ENCODE data around the gene SMAD6. TPM values are rescaled to one million over a fixed set of nuclear protein-coding genes. Genes with fewer than 3 reads are reported as not detected.
A peak's percentile ranks its signal among the peaks of the same experiment; 100 is the strongest.

Gene SMAD6
- total RNA-seq, 1 experiment from 2014 or later, result 19.9 TPM

DNA sequence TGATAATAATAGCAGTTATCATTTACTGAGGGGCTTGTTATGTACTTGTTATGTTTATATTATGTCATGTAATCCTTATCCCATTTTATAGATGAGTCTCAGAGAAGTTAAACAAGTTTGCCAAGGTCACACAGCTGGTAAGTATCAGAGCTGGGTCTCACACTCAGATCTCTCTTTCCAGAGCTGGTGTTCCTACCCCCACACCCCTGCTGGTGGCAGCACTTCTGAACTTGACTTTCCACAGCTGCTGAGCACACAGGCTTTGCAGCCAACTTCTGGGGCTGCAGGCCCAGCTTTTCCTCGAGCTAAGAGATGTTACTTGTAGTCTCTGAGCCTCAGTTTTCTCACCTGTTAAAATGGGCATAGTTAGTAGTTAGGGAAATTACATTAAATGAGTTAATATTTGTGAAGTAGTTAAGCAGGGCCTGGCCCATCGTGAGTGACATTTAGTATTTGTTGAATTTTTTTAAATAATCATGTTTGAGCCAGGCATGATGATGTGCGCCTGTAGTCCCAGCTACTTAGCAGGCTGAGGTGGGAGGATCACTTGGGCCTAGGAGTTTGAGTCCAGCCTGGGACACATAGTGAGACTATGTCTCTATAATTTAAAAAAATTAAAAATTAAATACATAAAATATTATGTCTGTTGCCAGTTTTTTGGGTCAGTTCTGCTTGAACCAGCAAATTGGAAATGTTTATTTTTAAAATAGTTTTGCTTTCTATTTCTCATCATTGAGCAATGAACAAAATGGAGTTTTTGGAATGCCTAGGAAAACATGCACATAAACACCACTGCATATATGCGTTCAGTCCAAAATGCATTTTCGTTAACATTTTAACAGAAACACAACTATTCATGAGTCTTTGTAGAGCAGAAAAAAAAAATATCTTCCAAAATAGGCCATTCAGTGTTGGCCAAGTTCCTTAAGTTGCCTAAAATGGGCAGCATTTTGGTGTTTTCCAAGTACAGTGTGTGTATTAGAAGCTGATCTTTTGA, 87.3 kb downstream of the SMAD6 start:
- H2AFZ ChIP-seq (ENCODE audit: low read length), result no peak overlapping the region
- no peak overlapping the region for H3K4me3 ChIP-seq (ENCODE audit: low read length)
- ChIA-PET POLR2A (ENCODE audit: unreplicated experiment) (interaction anchor here (0.5 to 0.7 kb wide), 2 partner anchors 61 to 63 kb away, joined by 4 to 7 read pairs; no protein-coding TSS in a partner anchor), CTCF (interaction anchor here (1.0 to 1.4 kb wide), 3 partner anchors 62 to 171 kb away, joined by 3 to 22 read pairs (median 3); no protein-coding TSS in a partner anchor)
- H3K27me3 ChIP-seq (ENCODE audit: low read length), result no peaks in the 10 kb centered on the region
- H3K4me2 ChIP-seq (ENCODE audit: low read length), result no peak overlapping the region
- H3F3A ChIP-seq (ENCODE audit: low read length, unreplicated experiment), result no peaks in the 10 kb centered on the region
- H3K4me1 ChIP-seq (ENCODE audit: insufficient read depth, low read length), result no peaks in the 10 kb centered on the region
- no peak overlapping the region for H3K27ac ChIP-seq (ENCODE audit: low read length)
- no peaks in the 10 kb centered on the region for H4K20me1 ChIP-seq (ENCODE audit: low read length)
- TF ChIP-seq, protein P1, sequence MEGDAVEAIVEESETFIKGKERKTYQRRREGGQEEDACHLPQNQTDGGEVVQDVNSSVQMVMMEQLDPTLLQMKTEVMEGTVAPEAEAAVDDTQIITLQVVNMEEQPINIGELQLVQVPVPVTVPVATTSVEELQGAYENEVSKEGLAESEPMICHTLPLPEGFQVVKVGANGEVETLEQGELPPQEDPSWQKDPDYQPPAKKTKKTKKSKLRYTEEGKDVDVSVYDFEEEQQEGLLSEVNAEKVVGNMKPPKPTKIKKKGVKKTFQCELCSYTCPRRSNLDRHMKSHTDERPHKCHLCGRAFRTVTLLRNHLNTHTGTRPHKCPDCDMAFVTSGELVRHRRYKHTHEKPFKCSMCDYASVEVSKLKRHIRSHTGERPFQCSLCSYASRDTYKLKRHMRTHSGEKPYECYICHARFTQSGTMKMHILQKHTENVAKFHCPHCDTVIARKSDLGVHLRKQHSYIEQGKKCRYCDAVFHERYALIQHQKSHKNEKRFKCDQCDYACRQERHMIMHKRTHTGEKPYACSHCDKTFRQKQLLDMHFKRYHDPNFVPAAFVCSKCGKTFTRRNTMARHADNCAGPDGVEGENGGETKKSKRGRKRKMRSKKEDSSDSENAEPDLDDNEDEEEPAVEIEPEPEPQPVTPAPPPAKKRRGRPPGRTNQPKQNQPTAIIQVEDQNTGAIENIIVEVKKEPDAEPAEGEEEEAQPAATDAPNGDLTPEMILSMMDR (conservative IDR thresholded peaks at IDR 0.05; ENCODE audit: low read depth, low read length), result peak; percentile 69
- no peak for TF ChIP-seq EZH2 (IDR thresholded peaks at IDR 0.05; ENCODE audit: low read length, unreplicated experiment)
- TF ChIP-seq EZH2phosphoT487 (IDR thresholded peaks at IDR 0.05; ENCODE audit: borderline replicate concordance, low read length), result no peak
- ATAC-seq (peak; percentile 88), DNase-seq (peak; percentile 61)
- H3K36me3 ChIP-seq (ENCODE audit: low read depth, low read length), result no peaks in the 10 kb centered on the region
- H3K9me2 ChIP-seq (replicated peaks; ENCODE audit: low read length), result no peaks in the 10 kb centered on the region
- intact Hi-C loops (cut with micrococcal nuclease), result loop anchor here (1.0 kb wide), 1 partner anchor 62 kb away; no protein-coding TSS in a partner anchor
- no peak overlapping the region for H3K9ac ChIP-seq (ENCODE audit: low read length)
- no TSS peak for BruUV-seq (replicated peaks)
- H3K79me2 ChIP-seq (ENCODE audit: low read length), result no peaks in the 10 kb centered on the region
- H3K9me3 ChIP-seq (ENCODE audit: low read length), result no peaks in the 10 kb centered on the region

DNA sequence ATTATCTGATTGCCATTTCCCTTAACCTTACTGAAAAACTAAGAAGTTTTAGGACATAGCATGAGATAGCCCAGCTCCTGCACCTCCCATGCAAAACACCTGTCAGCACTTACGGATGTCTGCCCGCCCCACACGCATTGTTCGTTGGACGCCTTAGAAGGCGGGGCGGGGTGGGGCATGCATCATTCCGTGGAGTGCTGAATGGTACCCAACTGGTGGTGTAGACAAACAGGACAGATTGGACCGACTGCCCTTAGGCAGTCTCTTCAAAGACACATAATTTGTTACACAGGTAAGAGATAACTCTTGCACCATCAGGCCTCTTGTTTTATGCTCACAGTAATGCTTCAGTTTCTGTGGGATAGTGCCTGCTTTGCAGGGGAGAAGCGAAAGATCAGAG, 93.8 kb downstream of the SMAD6 start:
- ATAC-seq (no peak), DNase-seq (no peak)
- POLR2A ChIA-PET (ENCODE audit: unreplicated experiment), result no interaction called here
- BruUV-seq (replicated peaks), result no TSS peak
- no peaks in the 10 kb centered on the region for H3K79me2 ChIP-seq (ENCODE audit: low read length)
- H3K4me3 ChIP-seq (ENCODE audit: low read length), result no peak overlapping the region
- TF ChIP-seq, protein P1 (conservative IDR thresholded peaks at IDR 0.05; ENCODE audit: low read depth, low read length), result no peak
- no peak for TF ChIP-seq EZH2phosphoT487 (IDR thresholded peaks at IDR 0.05; ENCODE audit: borderline replicate concordance, low read length)
- no peak for TF ChIP-seq EZH2 (IDR thresholded peaks at IDR 0.05; ENCODE audit: low read length, unreplicated experiment)
- H3F3A ChIP-seq (ENCODE audit: low read length, unreplicated experiment), result no peaks in the 10 kb centered on the region
- H3K9me3 ChIP-seq (ENCODE audit: low read length), result no peaks in the 10 kb centered on the region
- no peak overlapping the region for H3K4me2 ChIP-seq (ENCODE audit: low read length)
- H3K27ac ChIP-seq (ENCODE audit: low read length), result no peak overlapping the region
- H3K9ac ChIP-seq (ENCODE audit: low read length), result no peak overlapping the region
- H2AFZ ChIP-seq (ENCODE audit: low read length), result no peak overlapping the region
- intact Hi-C loops (cut with micrococcal nuclease), result no loop called here
- CTCF ChIA-PET, result no interaction called here
- H3K9me2 ChIP-seq (replicated peaks; ENCODE audit: low read length), result no peaks in the 10 kb centered on the region
- H4K20me1 ChIP-seq (ENCODE audit: low read length), result no peaks in the 10 kb centered on the region
- H3K36me3 ChIP-seq (ENCODE audit: low read depth, low read length), result no peaks in the 10 kb centered on the region
- H3K4me1 ChIP-seq (ENCODE audit: insufficient read depth, low read length), result peaks cover 16% of the 10 kb centered on the region
- no peaks in the 10 kb centered on the region for H3K27me3 ChIP-seq (ENCODE audit: low read length)

DNA sequence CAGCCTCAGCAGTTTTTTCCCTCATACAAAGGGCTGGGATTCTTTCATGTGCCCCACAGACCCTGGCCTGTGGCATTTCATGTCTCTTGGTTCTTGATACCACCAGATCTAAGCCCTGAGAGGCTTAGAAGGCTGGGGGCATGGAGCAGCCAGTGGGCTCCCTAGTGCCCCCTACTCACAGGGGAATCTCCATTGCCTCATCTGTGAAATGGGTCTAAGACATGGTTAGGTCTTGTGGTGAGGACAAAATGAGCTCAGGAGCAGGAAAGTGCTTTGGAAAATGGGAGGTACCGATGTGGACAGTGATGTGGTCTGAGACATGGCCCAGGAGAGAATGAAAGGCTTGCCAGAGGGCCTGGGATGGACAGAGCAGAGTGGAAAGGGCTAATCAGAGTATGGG, 94.3 kb downstream of the SMAD6 start:
- CTCF ChIA-PET, result no interaction called here
- DNase-seq (no peak), ATAC-seq (no peak)
- Histone ChIP-seq H3K79me2 (ENCODE audit: low read length) (no peaks in the 10 kb centered on the region), H3K4me1 (ENCODE audit: insufficient read depth, low read length) (peaks cover 21% of the 10 kb centered on the region), H3K4me2 (ENCODE audit: low read length) (no peak overlapping the region), H3F3A (ENCODE audit: low read length, unreplicated experiment) (no peaks in the 10 kb centered on the region), H3K4me3 (ENCODE audit: low read length) (no peak overlapping the region), H3K27ac (ENCODE audit: low read length) (no peak overlapping the region), H3K9ac (ENCODE audit: low read length) (no peak overlapping the region), H2AFZ (ENCODE audit: low read length) (no peak overlapping the region), H4K20me1 (ENCODE audit: low read length) (no peaks in the 10 kb centered on the region), H3K9me2 (replicated peaks; ENCODE audit: low read length) (no peaks in the 10 kb centered on the region), H3K27me3 (ENCODE audit: low read length) (no peaks in the 10 kb centered on the region), H3K36me3 (ENCODE audit: low read depth, low read length) (no peaks in the 10 kb centered on the region), H3K9me3 (ENCODE audit: low read length) (no peaks in the 10 kb centered on the region)
- TF ChIP-seq EZH2 (IDR thresholded peaks at IDR 0.05; ENCODE audit: low read length, unreplicated experiment), result no peak
- TF ChIP-seq, protein P1 (conservative IDR thresholded peaks at IDR 0.05; ENCODE audit: low read depth, low read length), result no peak
- POLR2A ChIA-PET (ENCODE audit: unreplicated experiment), result no interaction called here
- BruUV-seq (replicated peaks), result no TSS peak
- intact Hi-C loops (cut with micrococcal nuclease), result no loop called here
